ENCODE results near the gene MAMLD1. TPM values are rescaled to one million over a fixed set of nuclear protein-coding genes. Genes with fewer than 3 reads are reported as not detected.

The MAMLD1 gene
- total and polyA plus RNA-seq, 2 donors (not counting 3 experiments of a cell fraction or from before 2014, with no cell fraction given): 2.5 to 5.6 TPM

DNA sequence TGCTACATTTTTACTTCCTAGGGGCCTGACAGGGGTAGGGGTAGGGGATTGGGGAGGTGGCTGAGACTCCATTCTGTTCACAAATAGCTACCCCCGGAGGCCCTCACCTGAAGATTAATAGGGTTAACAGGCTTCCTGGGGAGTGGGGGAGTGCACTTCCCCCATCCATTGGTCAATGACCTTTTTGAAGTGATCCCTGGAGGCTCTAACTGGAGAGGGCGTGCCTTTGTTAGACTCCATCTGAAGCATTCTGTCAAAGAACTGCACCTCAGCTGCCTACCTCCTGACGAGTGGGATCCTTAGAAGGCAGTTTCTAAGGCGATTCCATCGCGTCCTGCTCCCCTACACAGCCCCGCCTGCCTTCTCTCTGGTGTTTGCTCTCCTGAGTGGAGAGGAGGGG is 195.3 kb downstream of the MAMLD1 start:
- BruUV-seq (replicated peaks): no TSS peak
- H3K9ac ChIP-seq (replicated peaks; ENCODE audit: extremely low read depth, insufficient read depth, low read length): no peak overlapping the region
- H3K4me1 ChIP-seq (ENCODE audit: control insufficient read depth, extremely low read depth, insufficient read depth, low read length): no peaks in the 10 kb centered on the region
- ChIA-PET CTCF (no interaction called here), POLR2A (no interaction called here)
- H3K27ac ChIP-seq (ENCODE audit: insufficient read depth, low read depth, low read length): no peak overlapping the region
- no peak for DNase-seq (ENCODE audit: low read depth, low spot score)
- TF ChIP-seq MYC (IDR thresholded peaks at IDR 0.05; ENCODE audit: low read depth, low read length) (no peak), POLR2AphosphoS5 (IDR thresholded peaks at IDR 0.05; ENCODE audit: insufficient read depth, low read depth, low read length) (no peak), JUN (IDR thresholded peaks at IDR 0.05; ENCODE audit: borderline replicate concordance, insufficient read depth, insufficient read length, low read depth) (no peak), EZH2 (IDR thresholded peaks at IDR 0.05; ENCODE audit: borderline replicate concordance, low read depth, low read length, severe bottlenecking) (no peak), FOS (IDR thresholded peaks at IDR 0.05; ENCODE audit: borderline replicate concordance, insufficient read depth, low read length) (no peak), GATA2 (IDR thresholded peaks at IDR 0.05; ENCODE audit: insufficient read depth, insufficient read length, low read depth, low read length) (no peak), POLR2A (IDR thresholded peaks at IDR 0.05; ENCODE audit: low read depth, low read length) (no peak)
- TF ChIP-seq, protein P1, sequence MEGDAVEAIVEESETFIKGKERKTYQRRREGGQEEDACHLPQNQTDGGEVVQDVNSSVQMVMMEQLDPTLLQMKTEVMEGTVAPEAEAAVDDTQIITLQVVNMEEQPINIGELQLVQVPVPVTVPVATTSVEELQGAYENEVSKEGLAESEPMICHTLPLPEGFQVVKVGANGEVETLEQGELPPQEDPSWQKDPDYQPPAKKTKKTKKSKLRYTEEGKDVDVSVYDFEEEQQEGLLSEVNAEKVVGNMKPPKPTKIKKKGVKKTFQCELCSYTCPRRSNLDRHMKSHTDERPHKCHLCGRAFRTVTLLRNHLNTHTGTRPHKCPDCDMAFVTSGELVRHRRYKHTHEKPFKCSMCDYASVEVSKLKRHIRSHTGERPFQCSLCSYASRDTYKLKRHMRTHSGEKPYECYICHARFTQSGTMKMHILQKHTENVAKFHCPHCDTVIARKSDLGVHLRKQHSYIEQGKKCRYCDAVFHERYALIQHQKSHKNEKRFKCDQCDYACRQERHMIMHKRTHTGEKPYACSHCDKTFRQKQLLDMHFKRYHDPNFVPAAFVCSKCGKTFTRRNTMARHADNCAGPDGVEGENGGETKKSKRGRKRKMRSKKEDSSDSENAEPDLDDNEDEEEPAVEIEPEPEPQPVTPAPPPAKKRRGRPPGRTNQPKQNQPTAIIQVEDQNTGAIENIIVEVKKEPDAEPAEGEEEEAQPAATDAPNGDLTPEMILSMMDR (IDR thresholded peaks at IDR 0.05; ENCODE audit: extremely low read depth in 1 of 2, insufficient read depth in 1 of 2, low read depth in 1 of 2, low read length in 2 of 2): no peak
- TF ChIP-seq, protein P2, sequence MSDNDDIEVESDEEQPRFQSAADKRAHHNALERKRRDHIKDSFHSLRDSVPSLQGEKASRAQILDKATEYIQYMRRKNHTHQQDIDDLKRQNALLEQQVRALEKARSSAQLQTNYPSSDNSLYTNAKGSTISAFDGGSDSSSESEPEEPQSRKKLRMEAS (IDR thresholded peaks at IDR 0.05; ENCODE audit: insufficient read depth, insufficient read length): no peak
- no peak overlapping the region for H3K4me2 ChIP-seq (ENCODE audit: insufficient read depth, low read length)
- no peak overlapping the region for H3K4me3 ChIP-seq (replicated peaks in 1 of 3; ENCODE audit: insufficient read depth in 1 of 3, low read depth in 1 of 3, low read length in 3 of 3)
- H3K27me3 ChIP-seq (ENCODE audit: control insufficient read depth in 2 of 2, insufficient read depth in 2 of 2, low read length in 2 of 2): peaks cover 1 to 5% of the 10 kb centered on the region in 2 experiments
- intact Hi-C loops (cut with micrococcal nuclease) (no loop called here), dilution Hi-C loops (cut with MboI; ENCODE audit: extremely low pct_ligation_motif_present, low sequenced_read_pairs) (no loop called here)
- no peaks in the 10 kb centered on the region for H3K9me3 ChIP-seq (replicated peaks; ENCODE audit: control insufficient read depth, insufficient read depth, low read length)
- H3K9me1 ChIP-seq (replicated peaks; ENCODE audit: control insufficient read depth, extremely low read depth, insufficient read depth, low read length): no peaks in the 10 kb centered on the region
- H3K36me3 ChIP-seq (ENCODE audit: control insufficient read depth in 2 of 2, extremely low read depth in 1 of 2, insufficient read depth in 2 of 2, low read length in 2 of 2): no peaks in the 10 kb centered on the region
- FAIRE-seq: no peak
- no peaks in the 10 kb centered on the region for H3K79me2 ChIP-seq (ENCODE audit: control insufficient read depth, insufficient read depth, low read length)
- no peak overlapping the region for H2AFZ ChIP-seq (ENCODE audit: low read depth, low read length)
- H4K20me1 ChIP-seq (replicated peaks; ENCODE audit: control insufficient read depth, extremely low read depth, insufficient read depth, low read length): no peaks in the 10 kb centered on the region

Other genes starting within 250 kb of the MAMLD1 start
- 10.1 and 13.2 TPM in 2 replicates for gene MTM1, start 205.3 kb downstream of the MAMLD1 start, total RNA-seq
- gene MTM1, start 205.3 kb downstream of the MAMLD1 start, polyA plus RNA-seq: 2.3 and 2.4 TPM in 2 replicates

Measured in endothelial cell of umbilical vein (primary cell).